ENCODE results near the gene SUPT3H. TPM values are rescaled to one million over a fixed set of nuclear protein-coding genes. Genes with fewer than 3 reads are reported as not detected.

Gene SUPT3H
- polyA plus RNA-seq, 1 donor (not counting 4 experiments of a cell fraction or from before 2014, with no cell fraction given), result 7.6 TPM

DNA sequence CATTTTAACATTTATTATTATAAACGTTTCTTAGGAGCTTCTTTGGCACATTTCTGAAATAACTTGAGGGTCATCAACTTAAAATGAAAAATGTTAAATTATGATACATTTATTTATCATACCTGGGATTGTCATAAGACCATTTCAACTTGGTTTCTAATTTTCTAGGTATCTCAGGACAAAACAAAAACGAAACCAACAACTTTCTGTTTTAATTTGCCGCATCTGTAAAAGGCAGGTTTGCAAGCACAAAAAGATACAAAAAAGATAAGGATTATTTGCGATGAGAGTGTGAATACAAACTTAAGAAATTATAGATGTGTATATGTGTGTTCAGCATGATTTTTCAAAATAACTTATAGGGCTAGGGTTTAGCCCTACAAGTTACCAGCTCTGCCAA lies 444.6 kb downstream of the SUPT3H start:
- no peak overlapping the region for H3K9ac ChIP-seq (ENCODE audit: control insufficient read depth, extremely low read depth, insufficient read depth, low read length)
- FAIRE-seq, result no peak
- H4K20me1 ChIP-seq (ENCODE audit: control insufficient read depth, extremely low read depth, insufficient read depth, low read length), result no peaks in the 10 kb centered on the region
- TF ChIP-seq EZH2 (IDR thresholded peaks at IDR 0.05; ENCODE audit: low read length), result no peak
- TF ChIP-seq, protein P1, sequence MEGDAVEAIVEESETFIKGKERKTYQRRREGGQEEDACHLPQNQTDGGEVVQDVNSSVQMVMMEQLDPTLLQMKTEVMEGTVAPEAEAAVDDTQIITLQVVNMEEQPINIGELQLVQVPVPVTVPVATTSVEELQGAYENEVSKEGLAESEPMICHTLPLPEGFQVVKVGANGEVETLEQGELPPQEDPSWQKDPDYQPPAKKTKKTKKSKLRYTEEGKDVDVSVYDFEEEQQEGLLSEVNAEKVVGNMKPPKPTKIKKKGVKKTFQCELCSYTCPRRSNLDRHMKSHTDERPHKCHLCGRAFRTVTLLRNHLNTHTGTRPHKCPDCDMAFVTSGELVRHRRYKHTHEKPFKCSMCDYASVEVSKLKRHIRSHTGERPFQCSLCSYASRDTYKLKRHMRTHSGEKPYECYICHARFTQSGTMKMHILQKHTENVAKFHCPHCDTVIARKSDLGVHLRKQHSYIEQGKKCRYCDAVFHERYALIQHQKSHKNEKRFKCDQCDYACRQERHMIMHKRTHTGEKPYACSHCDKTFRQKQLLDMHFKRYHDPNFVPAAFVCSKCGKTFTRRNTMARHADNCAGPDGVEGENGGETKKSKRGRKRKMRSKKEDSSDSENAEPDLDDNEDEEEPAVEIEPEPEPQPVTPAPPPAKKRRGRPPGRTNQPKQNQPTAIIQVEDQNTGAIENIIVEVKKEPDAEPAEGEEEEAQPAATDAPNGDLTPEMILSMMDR (optimal IDR thresholded peaks at IDR 0.05 in 1 of 3, IDR thresholded peaks at IDR 0.05 in 1 of 3, conservative IDR thresholded peaks at IDR 0.05 in 1 of 3; ENCODE audit: extremely low read depth in 1 of 3, insufficient read depth in 2 of 3, low read length in 3 of 3), result no peak
- dilution Hi-C loops (cut with MboI; ENCODE audit: extremely low pct_ligation_motif_present, low sequenced_read_pairs), result no loop called here
- H3K27ac ChIP-seq (ENCODE audit: control insufficient read depth, insufficient read depth, low read length), result no peak overlapping the region
- no peaks in the 10 kb centered on the region for H3K4me1 ChIP-seq (ENCODE audit: control insufficient read depth, extremely low read depth, insufficient read depth, low read length)
- H3K27me3 ChIP-seq (ENCODE audit: control insufficient read depth, extremely low read depth, insufficient read depth, low read length), result no peaks in the 10 kb centered on the region
- H3K4me2 ChIP-seq (ENCODE audit: control insufficient read depth, extremely low read depth, insufficient read depth, low read depth, low read length), result no peak overlapping the region
- no peak overlapping the region for H2AFZ ChIP-seq (ENCODE audit: control insufficient read depth, low read length)
- DNase-seq (ENCODE audit: low read depth, low spot score), result no peak
- no peaks in the 10 kb centered on the region for H3K36me3 ChIP-seq (ENCODE audit: control insufficient read depth in 2 of 2, extremely low read depth in 1 of 2, insufficient read depth in 2 of 2, low read length in 2 of 2)
- H3K79me2 ChIP-seq (ENCODE audit: control insufficient read depth, insufficient read depth, low read length), result no peaks in the 10 kb centered on the region
- H3K9me1 ChIP-seq (ENCODE audit: control insufficient read depth, extremely low read depth, insufficient read depth, low read length), result no peaks in the 10 kb centered on the region
- no peak overlapping the region for H3K4me3 ChIP-seq (ENCODE audit: control insufficient read depth in 2 of 3, extremely low read depth in 1 of 3, insufficient read depth in 2 of 3, low read depth in 1 of 3, low read length in 3 of 3)
- no peaks in the 10 kb centered on the region for H3K9me3 ChIP-seq (ENCODE audit: control insufficient read depth, low read depth, low read length)

DNA sequence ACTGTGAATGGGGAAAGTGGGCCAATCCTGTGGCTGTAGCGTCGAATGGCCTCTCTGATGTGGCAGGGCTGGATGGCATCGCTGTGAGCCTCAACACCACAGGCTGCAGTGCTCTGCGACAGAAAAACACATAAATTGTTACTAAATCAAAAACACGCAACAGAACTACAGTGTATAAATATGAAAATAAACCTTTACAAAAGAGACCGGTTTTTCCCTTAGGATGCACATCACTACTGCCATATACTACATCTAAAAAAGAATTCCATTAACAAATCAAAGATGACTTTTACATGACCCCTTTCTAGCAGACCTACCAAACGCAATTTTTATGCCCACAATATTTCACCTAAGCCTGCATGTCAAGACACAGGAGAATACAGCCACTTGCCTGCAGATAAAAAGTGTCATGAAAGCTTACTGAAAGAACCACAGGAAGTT lies 445.1 kb downstream of the SUPT3H start:
- Histone ChIP-seq H3K4me1 (ENCODE audit: control insufficient read depth, extremely low read depth, insufficient read depth, low read length) (no peaks in the 10 kb centered on the region), H3K27me3 (ENCODE audit: control insufficient read depth, extremely low read depth, insufficient read depth, low read length) (no peaks in the 10 kb centered on the region), H3K36me3 (ENCODE audit: control insufficient read depth in 2 of 2, extremely low read depth in 1 of 2, insufficient read depth in 2 of 2, low read length in 2 of 2) (no peaks in the 10 kb centered on the region), H3K79me2 (ENCODE audit: control insufficient read depth, insufficient read depth, low read length) (no peaks in the 10 kb centered on the region), H3K27ac (ENCODE audit: control insufficient read depth, insufficient read depth, low read length) (no peak overlapping the region), H2AFZ (ENCODE audit: control insufficient read depth, low read length) (no peak overlapping the region), H3K9ac (ENCODE audit: control insufficient read depth, extremely low read depth, insufficient read depth, low read length) (no peak overlapping the region), H4K20me1 (ENCODE audit: control insufficient read depth, extremely low read depth, insufficient read depth, low read length) (no peaks in the 10 kb centered on the region), H3K4me3 (ENCODE audit: control insufficient read depth in 2 of 3, extremely low read depth in 1 of 3, insufficient read depth in 2 of 3, low read depth in 1 of 3, low read length in 3 of 3) (no peak overlapping the region), H3K4me2 (ENCODE audit: control insufficient read depth, extremely low read depth, insufficient read depth, low read depth, low read length) (no peak overlapping the region), H3K9me3 (ENCODE audit: control insufficient read depth, low read depth, low read length) (no peaks in the 10 kb centered on the region), H3K9me1 (ENCODE audit: control insufficient read depth, extremely low read depth, insufficient read depth, low read length) (no peaks in the 10 kb centered on the region)
- DNase-seq (ENCODE audit: low read depth, low spot score) (no peak), FAIRE-seq (no peak)
- dilution Hi-C loops (cut with MboI; ENCODE audit: extremely low pct_ligation_motif_present, low sequenced_read_pairs), result no loop called here
- TF ChIP-seq, protein P1 (optimal IDR thresholded peaks at IDR 0.05 in 1 of 3, IDR thresholded peaks at IDR 0.05 in 1 of 3, conservative IDR thresholded peaks at IDR 0.05 in 1 of 3; ENCODE audit: extremely low read depth in 1 of 3, insufficient read depth in 2 of 3, low read length in 3 of 3), result no peak
- no peak for TF ChIP-seq EZH2 (IDR thresholded peaks at IDR 0.05; ENCODE audit: low read length)
